Left lung (tissue), 10 donors: ENCODE results near the gene BTBD7. TPM values are rescaled to one million over a fixed set of nuclear protein-coding genes. Genes with fewer than 3 reads are reported as not detected.

ENCODE experiments used
- ATAC-seq: fragments of 200-7000 bp; cut with Tn5 transposase; one replicate; pipeline ENCODE4 v1.9.1; 2020; ENCODE audit warnings: moderate library complexity
- DNase-seq, 4 donors: peaks; one replicate each; pipeline ENCODE4 v3.0.0-alpha.2; 2013 to 2020
- H3K27ac ChIP-seq, 2 donors: fragments of 200-600 bp; sonication (generic) in 1 of 2; one replicate each; pipeline versions ENCODE4 v1.5.0 to v1.8.0; 2020 to 2021
- H3K27me3 ChIP-seq, 2 donors: fragments of 200-600 bp; sonication (generic) in 1 of 2; one replicate each; pipeline versions ENCODE4 v1.5.0 to v1.8.0; 2020 to 2021
- H3K36me3 ChIP-seq, 2 donors: fragments of 200-600 bp; sonication (generic) in 1 of 2; one replicate each; pipeline versions ENCODE4 v1.5.0 to v1.8.0; 2020 to 2021
- H3K4me1 ChIP-seq, 2 donors: fragments of 200-600 bp; one replicate each; pipeline ENCODE4 v1.8.0; 2021
- H3K4me3 ChIP-seq, 2 donors: fragments of 200-600 bp; sonication (generic) in 1 of 2; one replicate each; pipeline versions ENCODE4 v1.5.0 to v1.8.0; 2020 to 2021; ENCODE audit warnings: mild to moderate bottlenecking in 1 of 2
- H3K9me3 ChIP-seq, 2 donors: fragments of 200-600 bp; sonication (generic) in 1 of 2; one replicate each; pipeline versions ENCODE4 v1.5.0 to v1.8.0; 2020 to 2021
- CTCF ChIP-seq, 2 donors: fragments of 200-600 bp; sonication (generic) in 1 of 2; IDR thresholded peaks; one replicate each; pipeline versions ENCODE4 v1.5.0 to v1.8.0; 2021; ENCODE audit warnings: antibody characterized with exemption in 2 of 2
- intact Hi-C, 2 donors: fragments of 100-400 bp; cut with DNase I; formaldehyde crosslinking; loops; one replicate each; pipeline versions ENCODE4 v1.11.2 to v1.14.2; 2022
- polyA plus RNA-seq, 6 donors: library from polyadenylated mRNA; unstranded; fragments of 120-200 nt; gene quantifications; one replicate each; pipeline ENCODE4 v1.2.1, GENCODE V29; 2013; ENCODE audit not compliant: insufficient read length in 6 of 6
- total RNA-seq, 2 donors: library from RNA; stranded (reverse); fragmentation: NEBNext Ultra II Directional; extraction: Animal tissue kit (Norgen Biotek cat#: 25700); gene quantifications; one replicate each; pipeline ENCODE4 v1.2.1, GENCODE V29; 2021
- donor health status: DM: no; HTN: yes; CAD: no.
- donor health status: DM: no; HTN: no; CAD: no.

BTBD7 gene
- total and polyA plus RNA-seq, 8 donors, result 32.1 to 42.8 (median 38.7) TPM

GRCh38 chr14:93268406-93268805 is 64.4 kb downstream of the BTBD7 start:
- Histone ChIP-seq H3K4me3 (no peak overlapping the region), H3K9me3 (no peaks in the 10 kb centered on the region), H3K27me3 (no peaks in the 10 kb centered on the region), H3K27ac (no peak overlapping the region), H3K36me3 (peaks cover 0 to 4% of the 10 kb centered on the region in 2 donors), H3K4me1 (peaks cover 0 to 12% of the 10 kb centered on the region in 2 donors)
- no peak for ATAC-seq
- no peak for DNase-seq
- TF ChIP-seq CTCF (IDR thresholded peaks at IDR 0.05), result no peak
- intact Hi-C loops, result no loop called here

GRCh38 chr14:93267149-93267711 is 65.6 kb downstream of the BTBD7 start:
- no peak overlapping the region for H3K4me3 ChIP-seq
- H3K9me3 ChIP-seq, result no peaks in the 10 kb centered on the region
- intact Hi-C loops, result no loop called here
- H3K27me3 ChIP-seq, result no peaks in the 10 kb centered on the region
- ATAC-seq, result peak; percentile 81
- peaks cover 0 to 12% of the 10 kb centered on the region in 2 donors for H3K4me1 ChIP-seq
- DNase-seq, result no peak
- no peak for TF ChIP-seq CTCF (IDR thresholded peaks at IDR 0.05)
- H3K27ac ChIP-seq, result no peak overlapping the region
- peaks cover 0 to 14% of the 10 kb centered on the region in 2 donors for H3K36me3 ChIP-seq

- no peak overlapping the region for H3K4me3 ChIP-seq
- DNase-seq (no peak), ATAC-seq (no peak)
- intact Hi-C loops, result no loop called here
- H3K27me3 ChIP-seq, result no peaks in the 10 kb centered on the region
- H3K36me3 ChIP-seq, result peaks cover 0 to 25% of the 10 kb centered on the region in 2 donors
- no peak for TF ChIP-seq CTCF (IDR thresholded peaks at IDR 0.05)
- H3K27ac ChIP-seq, result no peak overlapping the region
- H3K4me1 ChIP-seq, result peaks cover 0 to 3% of the 10 kb centered on the region in 2 donors
- H3K9me3 ChIP-seq, result no peaks in the 10 kb centered on the region
Observed at GRCh38 chr14:93266127-93266526, 66.7 kb downstream of the BTBD7 start.

- H3K27ac ChIP-seq, result no peak overlapping the region
- intact Hi-C loops, result no loop called here
- H3K4me3 ChIP-seq, result no peak overlapping the region
- H3K27me3 ChIP-seq, result no peaks in the 10 kb centered on the region
- peaks cover 0 to 3% of the 10 kb centered on the region in 2 donors for H3K4me1 ChIP-seq
- TF ChIP-seq CTCF (IDR thresholded peaks at IDR 0.05), result no peak
- DNase-seq, result no peak
- H3K9me3 ChIP-seq, result no peaks in the 10 kb centered on the region
- no peak for ATAC-seq
- peaks cover 0 to 45% of the 10 kb centered on the region in 2 donors for H3K36me3 ChIP-seq
Observed at GRCh38 chr14:93263416-93263815, 69.4 kb downstream of the BTBD7 start.

GRCh38 chr14:93262446-93262845 is 70.4 kb downstream of the BTBD7 start:
- H3K27ac ChIP-seq, result no peak overlapping the region
- ATAC-seq (no peak), DNase-seq (no peak)
- H3K27me3 ChIP-seq, result no peaks in the 10 kb centered on the region
- peaks cover 0 to 3% of the 10 kb centered on the region in 2 donors for H3K4me1 ChIP-seq
- peaks cover 0 to 45% of the 10 kb centered on the region in 2 donors for H3K36me3 ChIP-seq
- H3K9me3 ChIP-seq, result no peaks in the 10 kb centered on the region
- intact Hi-C loops, result no loop called here
- TF ChIP-seq CTCF (IDR thresholded peaks at IDR 0.05), result no peak
- no peak overlapping the region for H3K4me3 ChIP-seq
